HFF-Myc (cell line): Measurements from ENCODE around the gene METAP2.
"Not testable (repeated sequence)": the region's sequence is repeated elsewhere in the genome, so short reads cannot be mapped to it uniquely, and the experiment has no call there.

Experiments
- DNase-seq: peaks from one replicate; pipeline ENCODE4 v3.0.0-alpha.2; 2011; ENCODE audit warnings: low read depth; ENCODE audit errors: extremely low read depth
- H3K4me3 ChIP-seq: replicated peaks from 2 replicates; pipeline ENCODE4 v1.5.1; 2011; ENCODE audit warnings: low read depth, mild to moderate bottlenecking, control low read depth, low read length
- CTCF ChIP-seq: IDR thresholded peaks from 2 replicates; pipeline ENCODE4 v1.5.1; 2012; ENCODE audit warnings: mild to moderate bottlenecking, low read depth, low read length, control low read depth; ENCODE audit errors: missing control alignments

The METAP2 gene

DNA sequence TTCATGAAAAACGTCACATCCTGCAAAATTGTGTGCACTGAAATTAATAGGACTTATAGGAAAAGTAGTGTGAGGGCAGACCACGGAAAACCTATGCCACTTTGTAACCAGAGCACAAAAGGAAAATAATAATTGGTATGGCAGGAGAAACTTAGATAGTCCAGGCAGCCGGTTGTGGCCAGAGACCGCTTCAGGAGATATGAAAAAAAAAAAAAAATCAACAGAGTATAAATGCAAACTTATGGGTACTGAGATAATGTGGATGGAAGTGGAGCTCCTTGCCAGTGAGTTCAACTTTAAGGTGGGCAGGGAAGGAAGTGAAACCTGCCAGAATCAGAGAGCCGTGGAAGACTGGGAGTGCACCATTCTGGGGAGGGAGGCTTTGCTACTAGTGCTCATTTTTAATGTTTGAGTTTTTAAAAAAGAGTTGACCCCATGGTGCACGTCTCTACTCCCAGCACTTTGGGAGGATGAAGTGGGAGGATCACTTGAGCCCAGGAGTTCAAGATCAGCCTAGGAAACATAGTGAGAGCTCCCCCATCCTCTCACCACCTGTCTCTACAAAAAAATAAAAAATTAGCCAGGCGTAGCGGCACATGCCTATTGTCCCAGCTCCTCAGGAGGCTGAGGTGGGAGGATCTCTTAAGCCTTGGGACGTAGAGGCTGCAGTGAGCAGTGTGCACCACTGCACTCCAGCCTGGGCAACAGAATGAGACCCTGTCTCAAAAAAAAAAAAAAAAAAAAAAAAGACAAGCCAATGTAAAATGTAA lies 34.3 kb upstream of the METAP2 start:
- TF ChIP-seq CTCF: no peak
- H3K4me3 ChIP-seq: no peak overlapping the region
- no peak for DNase-seq

- no peak overlapping the region for H3K4me3 ChIP-seq
- no peak for TF ChIP-seq CTCF
- no peak for DNase-seq
Measured at GRCh38 chr12:95440401-95440800, 33.6 kb upstream of the METAP2 start.

DNA sequence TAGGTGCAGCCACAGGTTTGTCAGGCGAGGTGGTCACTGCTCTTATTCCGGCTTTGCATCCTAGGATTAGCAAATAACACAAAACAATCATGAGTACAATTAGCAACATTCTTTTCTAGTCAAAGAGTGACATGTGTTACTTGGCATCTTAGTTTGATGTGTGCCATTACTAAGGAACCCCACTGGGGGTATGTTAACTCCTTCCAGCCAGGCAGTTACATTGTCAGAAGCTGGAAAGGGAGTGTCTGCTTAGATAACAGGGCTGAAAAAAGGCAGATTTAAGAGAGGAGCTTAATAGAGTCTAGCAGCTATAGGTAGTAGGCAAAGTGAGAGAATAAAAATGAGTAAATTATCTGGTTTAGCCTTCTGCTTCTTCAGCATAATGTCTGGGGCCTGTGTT lies 30.5 kb upstream of the METAP2 start:
- DNase-seq: no peak

DNA sequence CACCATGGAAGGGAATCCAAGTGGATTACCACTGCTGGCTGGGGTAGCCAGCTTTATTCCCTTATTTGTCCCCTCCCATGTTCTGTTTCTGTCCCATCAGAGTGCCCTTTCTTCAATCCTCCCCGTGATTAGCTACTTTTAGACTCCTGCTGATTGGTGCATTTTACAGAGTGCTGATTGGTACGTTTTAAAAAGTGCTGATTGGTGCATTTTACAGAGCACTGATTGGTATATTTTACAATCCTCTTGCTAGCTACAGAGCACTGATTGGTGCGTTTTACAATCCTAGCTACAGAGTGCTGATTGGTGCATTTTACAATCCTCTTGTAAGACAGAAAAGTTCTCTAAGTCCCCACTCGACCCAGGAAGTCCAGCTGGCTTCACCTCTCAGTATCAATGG lies 28.9 kb upstream of the METAP2 start:
- H3K4me3 ChIP-seq, DNase-seq: not testable (repeated sequence)

More for the DNA sequence above, 30.5 kb upstream of the METAP2 start:
- no peak overlapping the region for H3K4me3 ChIP-seq
- no peak for TF ChIP-seq CTCF

DNA sequence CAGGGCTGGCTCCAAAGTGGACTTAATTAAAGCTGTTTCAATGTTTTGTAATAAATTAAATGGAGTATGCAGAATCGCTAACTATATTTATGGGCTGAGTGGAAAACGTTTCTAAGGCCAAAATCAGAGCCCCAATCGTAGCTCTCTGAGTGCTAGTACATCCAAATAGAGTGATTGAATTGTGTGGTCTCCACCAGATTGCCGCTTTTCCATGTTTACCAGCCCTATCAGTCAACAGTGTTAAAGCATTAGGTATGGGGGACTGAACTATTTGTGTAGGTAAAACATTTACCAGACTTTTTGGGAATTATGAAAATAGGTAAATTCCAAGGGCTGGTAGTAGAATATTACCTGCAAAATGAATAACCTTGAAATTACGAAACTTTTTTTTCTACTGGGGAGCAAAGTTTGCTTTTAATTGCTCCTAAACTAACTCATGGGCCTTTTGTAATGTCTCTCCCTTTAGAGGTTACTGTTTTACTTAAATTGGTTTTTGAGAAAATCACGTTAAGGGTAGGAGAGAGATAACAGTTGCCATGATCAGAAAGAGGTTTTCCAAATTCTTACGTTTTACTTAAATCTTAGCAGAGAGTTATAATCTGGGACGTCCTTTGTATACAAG lies 28.0 kb upstream of the METAP2 start:
- no peak for DNase-seq
- H3K4me3 ChIP-seq: no peak overlapping the region
- no peak for TF ChIP-seq CTCF

DNA sequence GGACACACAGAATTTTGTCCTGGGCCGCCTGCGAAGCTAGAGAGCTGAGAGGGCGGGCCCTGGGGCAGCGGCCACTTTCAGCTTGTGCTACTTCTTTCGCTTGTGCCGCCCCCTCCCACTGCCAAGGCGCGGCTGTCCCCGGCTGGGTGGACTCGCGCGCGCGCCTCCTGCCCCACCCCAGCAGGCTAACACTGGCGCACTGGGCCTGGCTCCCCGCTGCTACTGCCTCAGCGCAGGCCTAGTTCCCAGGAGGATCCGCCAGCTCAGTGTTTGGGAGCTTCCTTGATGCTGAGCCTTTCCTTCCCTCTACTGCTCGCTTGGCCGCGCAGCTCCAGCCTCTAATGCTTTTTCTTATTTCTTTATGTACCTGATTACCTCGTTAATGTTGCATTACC lies 27.4 kb upstream of the METAP2 start:
- no peak overlapping the region for H3K4me3 ChIP-seq
- TF ChIP-seq CTCF: no peak
- no peak for DNase-seq

DNA sequence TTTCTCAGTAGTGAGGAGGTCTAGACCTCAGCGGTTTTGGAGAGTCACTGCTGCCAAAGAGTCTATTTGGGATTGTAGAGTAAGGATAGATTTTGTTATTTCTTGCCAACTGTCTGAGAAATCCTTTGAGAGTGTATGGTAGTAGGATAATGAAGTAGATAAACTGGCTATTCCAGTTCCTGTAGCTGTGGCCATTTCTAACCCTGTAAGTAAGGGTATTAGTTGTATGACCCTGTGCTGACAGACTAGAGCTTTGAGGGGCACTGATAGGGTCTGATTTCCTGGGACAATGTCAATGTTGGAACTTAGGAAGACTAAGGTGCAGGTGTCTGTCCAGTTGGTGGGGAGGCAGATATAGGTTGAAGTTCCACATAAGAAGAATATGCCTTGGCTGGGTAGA lies 24.3 kb upstream of the METAP2 start:
- DNase-seq, H3K4me3 ChIP-seq: not testable (repeated sequence)

GRCh38 chr12:95452501-95452900 lies 21.5 kb upstream of the METAP2 start:
- not testable (repeated sequence) for H3K4me3 ChIP-seq, DNase-seq

GRCh38 chr12:95453881-95454280 lies 20.1 kb upstream of the METAP2 start:
- H3K4me3 ChIP-seq, DNase-seq: not testable (repeated sequence)

- not testable (repeated sequence) for DNase-seq, H3K4me3 ChIP-seq
Measured at GRCh38 chr12:95454780-95455215, 19.2 kb upstream of the METAP2 start.

- not testable (repeated sequence) for DNase-seq, H3K4me3 ChIP-seq
Measured at GRCh38 chr12:95457605-95458004, 16.3 kb upstream of the METAP2 start.
